CD4-positive, alpha-beta T cell (primary cell): ENCODE results near the gene CNNM2. TPM values are rescaled to one million over a fixed set of nuclear protein-coding genes. Genes with fewer than 3 reads are reported as not detected.

Experiments
- ATAC-seq: fragments of 200-7000 bp; cut with Tn5 transposase; one replicate; pipeline ENCODE4 v1.10.0; 2022; ENCODE audit warnings: mild to moderate bottlenecking; ENCODE audit not compliant: poor library complexity
- CTCF ChIA-PET: fragments of 350-600 bp; sonication (Branson Sonifier 250); formaldehyde crosslinking; loops from one replicate; lab custom pipeline; 2021; ENCODE audit warnings: antibody characterized with exemption, inconsistent platforms; lab: Charles Lee
- POLR2A ChIA-PET: fragments of 350-600 bp; sonication (Branson Sonifier 250); formaldehyde crosslinking; loops from one replicate; lab custom pipeline; 2021; ENCODE audit warnings: antibody characterized with exemption, inconsistent platforms; lab: Charles Lee
- DNase-seq, 14 experiments: peaks; one replicate each; pipeline ENCODE4 v3.0.0-alpha.2; 2013 to 2020; ENCODE audit warnings: mixed read lengths in 2 of 14
- H3K27ac ChIP-seq, 2 donors: one replicate each; pipeline versions ENCODE4 v1.5.1 to v1.7.0; 2013; ENCODE audit warnings: low read length in 2 of 2, low read depth in 1 of 2, mild to moderate bottlenecking in 1 of 2
- H3K27me3 ChIP-seq, 2 experiments: 1 replicate in 1 of 2; 2 replicates in 1 of 2; pipeline versions ENCODE4 v1.6.1 to v1.7.0; 2013; ENCODE audit warnings: low read length in 2 of 2, control low read depth in 1 of 2, mild to moderate bottlenecking in 1 of 2, moderate library complexity in 1 of 2; ENCODE audit not compliant: insufficient read depth in 2 of 2, control insufficient read depth in 1 of 2
- H3K36me3 ChIP-seq: one replicate; pipeline ENCODE4 v1.6.1; 2013; ENCODE audit warnings: low read length, control low read depth; ENCODE audit not compliant: insufficient read depth
- H3K4me1 ChIP-seq: one replicate; pipeline ENCODE4 v1.6.1; 2013; ENCODE audit warnings: low read length, control low read depth; ENCODE audit not compliant: insufficient read depth
- H3K4me3 ChIP-seq: one replicate; pipeline ENCODE4 v1.5.1; 2013; ENCODE audit warnings: mild to moderate bottlenecking, low read length, moderate library complexity
- H3K9me3 ChIP-seq, 2 experiments: 1 replicate in 1 of 2; 2 replicates in 1 of 2; pipeline versions ENCODE4 v1.6.1 to v1.7.0; 2013; ENCODE audit warnings: low read length in 2 of 2, mild to moderate bottlenecking in 2 of 2, control low read depth in 1 of 2, moderate library complexity in 1 of 2; ENCODE audit not compliant: control insufficient read depth in 1 of 2, insufficient read depth in 1 of 2
- H3K27ac Mint-ChIP-seq: one replicate; pipeline ENCODE4 v1.8.0; 2020; ENCODE audit warnings: mixed read lengths
- H3K27me3 Mint-ChIP-seq: one replicate; pipeline ENCODE4 v1.8.0; 2021; ENCODE audit warnings: mixed read lengths
- H3K36me3 Mint-ChIP-seq: one replicate; pipeline ENCODE4 v1.8.0; 2021; ENCODE audit warnings: low read depth, mixed read lengths
- H3K4me1 Mint-ChIP-seq: one replicate; pipeline ENCODE4 v1.8.0; 2021; ENCODE audit warnings: low read depth, mixed read lengths
- H3K4me3 Mint-ChIP-seq: one replicate; pipeline ENCODE4 v1.8.0; 2020; ENCODE audit warnings: mild to moderate bottlenecking, mixed read lengths
- H3K9me3 Mint-ChIP-seq: one replicate; pipeline ENCODE4 v1.8.0; 2020; ENCODE audit warnings: mixed read lengths
- intact Hi-C, 2 experiments: fragments of 100-400 bp; cut with DNase I in 1 of 2; cut with micrococcal nuclease in 1 of 2; formaldehyde crosslinking; loops; one replicate each; pipeline versions ENCODE4 v1.15.1 to v1.9.0; 2023 to 2025; cut with DNase I, micrococcal nuclease
- total RNA-seq, 174 experiments: library from RNA in 2 of 174; stranded (reverse) in 2 of 174; gene quantifications; one replicate each; pipeline ENCODE4 v1.2.3 and lab custom pipeline; 2021 to 2026
- TF ChIP-seq, protein P1 (sequence below): fragments of 200-600 bp; IDR thresholded peaks from one replicate; pipeline ENCODE4 v1.8.0; 2022; ENCODE audit warnings: antibody characterized with exemption, mild to moderate bottlenecking

Gene CNNM2
- total RNA-seq, 2 experiments from 2014 or later, result 8.4 to 8.9 TPM

DNA sequence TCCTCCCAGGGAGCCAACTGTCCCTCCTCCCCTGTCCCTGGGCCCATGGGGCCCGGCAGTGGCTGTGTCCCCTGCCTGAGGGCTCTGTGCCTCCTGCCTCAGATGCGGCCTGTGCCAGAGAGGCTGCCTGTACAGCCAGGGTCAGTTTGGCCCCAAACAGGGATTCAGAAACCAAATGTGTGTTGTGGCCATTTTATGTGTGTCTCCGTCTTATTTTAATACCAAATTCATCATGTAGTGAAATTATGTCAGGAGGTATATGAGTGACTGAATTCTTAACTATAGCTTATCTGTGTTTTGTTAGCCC lies 160.2 kb downstream of the CNNM2 start:
- Mint-ChIP-seq H3K4me3 (no peak overlapping the region), H3K9me3 (no peaks in the 10 kb centered on the region)
- CTCF ChIA-PET, result no interaction called here

GRCh38 chr10:103078676-103079075 lies 160.6 kb downstream of the CNNM2 start:
- Mint-ChIP-seq H3K4me1 (no peaks in the 10 kb centered on the region), H3K27ac (no peak overlapping the region), H3K36me3 (peaks cover 34% of the 10 kb centered on the region), H3K4me3 (no peak overlapping the region), H3K27me3 (no peaks in the 10 kb centered on the region), H3K9me3 (no peaks in the 10 kb centered on the region)
- no peaks in the 10 kb centered on the region for H3K9me3 ChIP-seq
- H3K36me3 ChIP-seq, result peaks cover 25% of the 10 kb centered on the region
- no peaks in the 10 kb centered on the region for H3K27me3 ChIP-seq
- POLR2A ChIA-PET, result no interaction called here
- intact Hi-C loops, result loop anchor here in 1 of 2 experiments (10.0 kb wide), 2 partner anchors 166 to 354 kb away; partner anchors contain the start of gene RPEL1
- H3K4me1 ChIP-seq, result no peaks in the 10 kb centered on the region
- DNase-seq (no peak), ATAC-seq (no peak)
- no peak overlapping the region for H3K4me3 ChIP-seq
- CTCF ChIA-PET, result no interaction called here
- TF ChIP-seq, protein P1, sequence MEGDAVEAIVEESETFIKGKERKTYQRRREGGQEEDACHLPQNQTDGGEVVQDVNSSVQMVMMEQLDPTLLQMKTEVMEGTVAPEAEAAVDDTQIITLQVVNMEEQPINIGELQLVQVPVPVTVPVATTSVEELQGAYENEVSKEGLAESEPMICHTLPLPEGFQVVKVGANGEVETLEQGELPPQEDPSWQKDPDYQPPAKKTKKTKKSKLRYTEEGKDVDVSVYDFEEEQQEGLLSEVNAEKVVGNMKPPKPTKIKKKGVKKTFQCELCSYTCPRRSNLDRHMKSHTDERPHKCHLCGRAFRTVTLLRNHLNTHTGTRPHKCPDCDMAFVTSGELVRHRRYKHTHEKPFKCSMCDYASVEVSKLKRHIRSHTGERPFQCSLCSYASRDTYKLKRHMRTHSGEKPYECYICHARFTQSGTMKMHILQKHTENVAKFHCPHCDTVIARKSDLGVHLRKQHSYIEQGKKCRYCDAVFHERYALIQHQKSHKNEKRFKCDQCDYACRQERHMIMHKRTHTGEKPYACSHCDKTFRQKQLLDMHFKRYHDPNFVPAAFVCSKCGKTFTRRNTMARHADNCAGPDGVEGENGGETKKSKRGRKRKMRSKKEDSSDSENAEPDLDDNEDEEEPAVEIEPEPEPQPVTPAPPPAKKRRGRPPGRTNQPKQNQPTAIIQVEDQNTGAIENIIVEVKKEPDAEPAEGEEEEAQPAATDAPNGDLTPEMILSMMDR, result no peak
- H3K27ac ChIP-seq, result no peak overlapping the region

More for the DNA sequence above, 160.2 kb downstream of the CNNM2 start:
- Histone ChIP-seq H3K4me1 (no peaks in the 10 kb centered on the region), H3K9me3 (no peaks in the 10 kb centered on the region), H3K27me3 (no peaks in the 10 kb centered on the region), H3K36me3 (peaks cover 21% of the 10 kb centered on the region), H3K27ac (no peak overlapping the region), H3K4me3 (no peak overlapping the region)
- TF ChIP-seq, protein P1, result no peak
- ATAC-seq (no peak), DNase-seq (no peak)
- no peaks in the 10 kb centered on the region for H3K4me1 Mint-ChIP-seq
- POLR2A ChIA-PET, result no interaction called here
- H3K27me3 Mint-ChIP-seq, result no peaks in the 10 kb centered on the region
- H3K36me3 Mint-ChIP-seq, result peaks cover 34% of the 10 kb centered on the region
- H3K27ac Mint-ChIP-seq, result no peak overlapping the region
- intact Hi-C loops, result loop anchor here in 1 of 2 experiments (10.0 kb wide), 2 partner anchors 167 to 353 kb away; partner anchors contain the start of gene RPEL1

DNA sequence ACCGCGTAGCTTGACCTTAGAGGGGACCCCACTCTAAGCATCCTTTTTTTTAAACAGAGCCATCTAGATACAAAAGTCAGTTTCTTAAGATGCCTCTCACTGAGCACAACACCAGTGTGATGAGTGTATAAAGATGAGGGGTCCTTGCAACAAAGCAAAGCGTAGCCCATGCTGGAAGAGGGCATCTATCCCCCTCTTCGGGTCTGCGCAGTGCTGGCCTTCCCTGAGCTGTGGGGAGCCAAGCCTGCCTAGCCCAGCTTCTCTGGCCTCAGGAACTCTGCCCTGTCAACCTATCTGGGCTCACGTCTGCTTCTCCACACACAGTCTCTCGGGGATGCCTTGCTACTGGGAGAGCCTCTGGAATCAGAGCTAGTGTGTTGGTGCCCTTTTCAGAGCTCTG lies 161.0 kb downstream of the CNNM2 start:
- no peak for ATAC-seq
- Histone ChIP-seq H3K27me3 (no peaks in the 10 kb centered on the region), H3K4me1 (no peaks in the 10 kb centered on the region), H3K4me3 (no peak overlapping the region), H3K9me3 (no peaks in the 10 kb centered on the region), H3K27ac (no peak overlapping the region), H3K36me3 (peaks cover 27% of the 10 kb centered on the region)
- TF ChIP-seq, protein P1, result no peak
- H3K27me3 Mint-ChIP-seq, result no peaks in the 10 kb centered on the region
- DNase-seq, result no peak
- POLR2A ChIA-PET, result no interaction called here
- H3K27ac Mint-ChIP-seq, result no peak overlapping the region
- no peaks in the 10 kb centered on the region for H3K9me3 Mint-ChIP-seq
- intact Hi-C loops, result loop anchor here in 1 of 2 experiments (10.0 kb wide), 2 partner anchors 166 to 354 kb away; partner anchors contain the start of gene RPEL1
- H3K4me1 Mint-ChIP-seq, result no peaks in the 10 kb centered on the region
- H3K36me3 Mint-ChIP-seq, result peaks cover 34% of the 10 kb centered on the region
- CTCF ChIA-PET, result no interaction called here
- H3K4me3 Mint-ChIP-seq, result no peak overlapping the region
